ENCODE results near the gene IGSF8. TPM values are rescaled to one million over a fixed set of nuclear protein-coding genes. Genes with fewer than 3 reads are reported as not detected.

Gene IGSF8
- total RNA-seq, 4 donors from 2014 or later = 35.9 to 89.0 (median 49.5) TPM

GRCh38 chr1:160103658-160104408 lies 5.4 kb upstream of the IGSF8 start:
- no peaks in the 10 kb centered on the region for H3K36me3 ChIP-seq
- H3K4me1 ChIP-seq = peaks cover 12 to 36% (median 16%) of the 10 kb centered on the region in 4 donors
- H3K9me3 ChIP-seq = no peaks in the 10 kb centered on the region
- TF ChIP-seq POLR2A (IDR thresholded peaks at IDR 0.05) (no peak), CTCF (IDR thresholded peaks at IDR 0.05) (no peak), POLR2AphosphoS5 (IDR thresholded peaks at IDR 0.05) (no peak), EP300 (IDR thresholded peaks at IDR 0.05; ENCODE audit: low read depth) (no peak)
- in situ Hi-C loops (cut with MboI; ENCODE audit: low pct_ligation_motif_present in 1 of 4, low pct_unique_long_range_greater_than_20kb in 1 of 4, low sequenced_read_pairs in 3 of 4) (no loop called here), intact Hi-C loops (cut with DNase I; ENCODE audit: low total_unique reads) (loop anchor here (10.0 kb wide), 1 partner anchor 91 kb away; the partner anchor contains the start of gene CASQ1)
- peak overlapping the region; percentile 31 to 97 (median 82) for H3K27ac ChIP-seq
- 70 to 78% methylated on average over 2 to 6 of the region's 6 CpGs for WGBS, 2 donors (ENCODE audit: low coverage in 1 of 2)
- H3K27me3 ChIP-seq = no peaks in the 10 kb centered on the region
- no peak for DNase-seq
- H3K4me3 ChIP-seq = no peak overlapping the region

- Histone ChIP-seq H3K36me3 (no peaks in the 10 kb centered on the region), H3K4me1 (peaks cover 19 to 46% (median 26%) of the 10 kb centered on the region in 4 donors), H3K27me3 (no peaks in the 10 kb centered on the region), H3K9me3 (no peaks in the 10 kb centered on the region), H3K4me3 (no peak overlapping the region), H3K27ac (peak overlapping the region; percentile 61 to 97 (median 82))
- 69% methylated on average over 7 to 9 of the region's 9 CpGs for WGBS, 2 donors (ENCODE audit: low coverage in 1 of 2)
- in situ Hi-C loops (cut with MboI; ENCODE audit: low pct_ligation_motif_present in 1 of 4, low pct_unique_long_range_greater_than_20kb in 1 of 4, low sequenced_read_pairs in 3 of 4) = no loop called here
- DNase-seq = no peak
- intact Hi-C loops (cut with DNase I; ENCODE audit: low total_unique reads) = loop anchor here (10.0 kb wide), 1 partner anchor 93 kb away; the partner anchor contains the start of gene CASQ1
- no peak for TF ChIP-seq POLR2A (IDR thresholded peaks at IDR 0.05)
- no peak for TF ChIP-seq CTCF (IDR thresholded peaks at IDR 0.05)
- peak; percentile 37 to 44 (median 39) for TF ChIP-seq POLR2AphosphoS5 (IDR thresholded peaks at IDR 0.05)
- TF ChIP-seq EP300 (IDR thresholded peaks at IDR 0.05; ENCODE audit: low read depth) = no peak
Observed at GRCh38 chr1:160101717-160102522, 3.5 kb upstream of the IGSF8 start.

- peak; percentile 78 for DNase-seq
- intact Hi-C loops (cut with DNase I; ENCODE audit: low total_unique reads) (loop anchor here (10.0 kb wide), 1 partner anchor 94 kb away; the partner anchor contains the start of gene CASQ1), in situ Hi-C loops (cut with MboI; ENCODE audit: low pct_ligation_motif_present in 1 of 4, low pct_unique_long_range_greater_than_20kb in 1 of 4, low sequenced_read_pairs in 3 of 4) (no loop called here)
- peaks cover 26 to 53% (median 34%) of the 10 kb centered on the region in 4 donors for H3K4me1 ChIP-seq
- WGBS, 2 donors (ENCODE audit: low coverage in 1 of 2) = 28% methylated on average over 2 to 13 of the region's 13 CpGs
- no peaks in the 10 kb centered on the region for H3K9me3 ChIP-seq
- H3K27ac ChIP-seq = peak overlapping the region; percentile 61 to 97 (median 82)
- H3K4me3 ChIP-seq = no peak overlapping the region
- H3K27me3 ChIP-seq = no peaks in the 10 kb centered on the region
- no peaks in the 10 kb centered on the region for H3K36me3 ChIP-seq
- TF ChIP-seq CTCF (IDR thresholded peaks at IDR 0.05) = peak; percentile 85 to 96 (median 92)
- peak in 2 of 3 donors; percentile 34 to 64 for TF ChIP-seq POLR2AphosphoS5 (IDR thresholded peaks at IDR 0.05)
- TF ChIP-seq POLR2A (IDR thresholded peaks at IDR 0.05) = no peak
Observed at GRCh38 chr1:160101037-160101716, 2.8 kb upstream of the IGSF8 start.

Measured in transverse colon (tissue), 4 donors.